SK-N-SH treated with all-trans-retinoic acid at 6 μM for 48 hours (cell line): Measurements from ENCODE around the gene DBNDD2.

ENCODE experiments used
- BACH2 ChIP-seq: fragments of 250-450 bp; sonication (Bioruptor Pico); IDR thresholded peaks from 2 replicates; pipeline ENCODE4 v1.9.0; 2021; ENCODE audit warnings: mild to moderate bottlenecking, borderline replicate concordance
- CSDC2 ChIP-seq: fragments of 250-450 bp; sonication (Bioruptor Pico); IDR thresholded peaks from 2 replicates; pipeline ENCODE4 v1.5.0; 2020; ENCODE audit warnings: mild to moderate bottlenecking, moderate library complexity
- PPARA ChIP-seq: fragments of 250-450 bp; sonication (Bioruptor Pico); IDR thresholded peaks from 2 replicates; pipeline ENCODE4 v1.5.0; 2020; ENCODE audit warnings: mild to moderate bottlenecking, borderline replicate concordance
- RARB ChIP-seq: fragments of 250-450 bp; sonication (Bioruptor Pico); IDR thresholded peaks from 2 replicates; pipeline ENCODE4 v1.8.0; 2021; ENCODE audit warnings: mild to moderate bottlenecking, moderate library complexity
- ZFP3 ChIP-seq: fragments of 250-450 bp; sonication (Bioruptor Pico); IDR thresholded peaks from 2 replicates; pipeline ENCODE4 v1.5.0; 2020; ENCODE audit warnings: mild to moderate bottlenecking, moderate library complexity
- ZNF565 ChIP-seq: fragments of 450-650 bp; formaldehyde crosslinking; conservative IDR thresholded peaks from 2 replicates; pipeline ENCODE4 v1.5.0; 2020; ENCODE audit warnings: low read depth, mild to moderate bottlenecking, moderate library complexity
- TF ChIP-seq, protein P1 (sequence below): fragments of 250-450 bp; sonication (Bioruptor Pico); IDR thresholded peaks from 2 replicates; pipeline ENCODE4 v1.5.1; 2020; ENCODE audit warnings: low read depth, mild to moderate bottlenecking, moderate library complexity
- TF ChIP-seq, protein P2 (sequence below): fragments of 250-450 bp; sonication (Bioruptor Pico); IDR thresholded peaks from 2 replicates; pipeline ENCODE4 v1.5.1; 2021; ENCODE audit warnings: mild to moderate bottlenecking, moderate library complexity

- no peak for TF ChIP-seq ZFP3 (CRISPR knock-in tag)
- no peak for TF ChIP-seq BACH2 (CRISPR knock-in tag)
- TF ChIP-seq CSDC2 (CRISPR knock-in tag): no peak
- TF ChIP-seq, protein P1, sequence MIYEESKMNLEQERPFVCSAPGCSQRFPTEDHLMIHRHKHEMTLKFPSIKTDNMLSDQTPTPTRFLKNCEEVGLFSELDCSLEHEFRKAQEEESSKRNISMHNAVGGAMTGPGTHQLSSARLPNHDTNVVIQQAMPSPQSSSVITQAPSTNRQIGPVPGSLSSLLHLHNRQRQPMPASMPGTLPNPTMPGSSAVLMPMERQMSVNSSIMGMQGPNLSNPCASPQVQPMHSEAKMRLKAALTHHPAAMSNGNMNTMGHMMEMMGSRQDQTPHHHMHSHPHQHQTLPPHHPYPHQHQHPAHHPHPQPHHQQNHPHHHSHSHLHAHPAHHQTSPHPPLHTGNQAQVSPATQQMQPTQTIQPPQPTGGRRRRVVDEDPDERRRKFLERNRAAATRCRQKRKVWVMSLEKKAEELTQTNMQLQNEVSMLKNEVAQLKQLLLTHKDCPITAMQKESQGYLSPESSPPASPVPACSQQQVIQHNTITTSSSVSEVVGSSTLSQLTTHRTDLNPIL: no peak
- no peak for TF ChIP-seq RARB (CRISPR knock-in tag)
- no peak for TF ChIP-seq ZNF565 (CRISPR knock-in tag)
- TF ChIP-seq PPARA (CRISPR knock-in tag): no peak
- TF ChIP-seq, protein P2, sequence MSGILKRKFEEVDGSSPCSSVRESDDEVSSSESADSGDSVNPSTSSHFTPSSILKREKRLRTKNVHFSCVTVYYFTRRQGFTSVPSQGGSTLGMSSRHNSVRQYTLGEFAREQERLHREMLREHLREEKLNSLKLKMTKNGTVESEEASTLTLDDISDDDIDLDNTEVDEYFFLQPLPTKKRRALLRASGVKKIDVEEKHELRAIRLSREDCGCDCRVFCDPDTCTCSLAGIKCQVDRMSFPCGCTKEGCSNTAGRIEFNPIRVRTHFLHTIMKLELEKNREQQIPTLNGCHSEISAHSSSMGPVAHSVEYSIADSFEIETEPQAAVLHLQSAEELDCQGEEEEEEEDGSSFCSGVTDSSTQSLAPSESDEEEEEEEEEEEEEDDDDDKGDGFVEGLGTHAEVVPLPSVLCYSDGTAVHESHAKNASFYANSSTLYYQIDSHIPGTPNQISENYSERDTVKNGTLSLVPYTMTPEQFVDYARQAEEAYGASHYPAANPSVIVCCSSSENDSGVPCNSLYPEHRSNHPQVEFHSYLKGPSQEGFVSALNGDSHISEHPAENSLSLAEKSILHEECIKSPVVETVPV: no peak
Measured at GRCh38 chr20:45450097-45450818, 42.2 kb downstream of the DBNDD2 start.
